PC-3 (cell line): ENCODE measurements around the gene KRT73. TPM values are rescaled to one million over a fixed set of nuclear protein-coding genes. Genes with fewer than 3 reads are reported as not detected.

ENCODE experiments used
- ATAC-seq: fragments of 200-7000 bp; cut with Tn5 transposase; 2 replicates; pipeline ENCODE4 v1.9.1; 2020; ENCODE audit warnings: mild to moderate bottlenecking, moderate library complexity
- BruUV-seq: library from RNA; stranded (reverse); fragments of 400-500 nt; replicated peaks from 2 replicates; lab custom pipeline; 2021; lab: Mats Ljungman, UMichigan
- CTCF ChIA-PET: fragments of 300-600 bp; sonication (Branson Sonifier 250); formaldehyde crosslinking; loops from one replicate; lab custom pipeline; 2022; ENCODE audit warnings: antibody characterized with exemption; lab: Charles Lee
- POLR2A ChIA-PET: fragments of 300-600 bp; sonication (Branson Sonifier 250); formaldehyde crosslinking; loops from one replicate; lab custom pipeline; 2022; ENCODE audit warnings: antibody characterized with exemption; ENCODE audit not compliant: unreplicated experiment; lab: Charles Lee
- DNase-seq: peaks from one replicate; pipeline ENCODE4 v3.0.0-alpha.2; 2015
- H2AFZ ChIP-seq: fragments of 300-600 bp; sonication (generic); 2 replicates; pipeline ENCODE4 v1.6.0; 2016; ENCODE audit warnings: antibody characterized with exemption, low read length
- H3F3A ChIP-seq: fragments of 300-600 bp; sonication (generic); one replicate; pipeline ENCODE4 v1.6.0; 2017; ENCODE audit warnings: antibody characterized with exemption, low read length, control low read depth, mild to moderate bottlenecking; ENCODE audit not compliant: unreplicated experiment
- H3K27ac ChIP-seq: fragments of 300-600 bp; sonication (generic); 2 replicates; pipeline ENCODE4 v1.5.1; 2016; ENCODE audit warnings: mild to moderate bottlenecking, low read length
- H3K27me3 ChIP-seq: fragments of 300-600 bp; sonication (generic); 2 replicates; pipeline ENCODE4 v1.6.1; 2016; ENCODE audit warnings: low read length, mixed read lengths
- H3K36me3 ChIP-seq: fragments of 300-600 bp; sonication (generic); 2 replicates; pipeline ENCODE4 v1.6.1; 2016; ENCODE audit warnings: low read depth, mixed run types, low read length, mixed read lengths
- H3K4me1 ChIP-seq: fragments of 300-600 bp; sonication (generic); 2 replicates; pipeline ENCODE4 v1.5.1; 2016; ENCODE audit warnings: low read length; ENCODE audit not compliant: insufficient read depth
- H3K4me2 ChIP-seq: fragments of 300-600 bp; sonication (generic); 2 replicates; pipeline ENCODE4 v1.6.0; 2016; ENCODE audit warnings: low read length
- H3K4me3 ChIP-seq: fragments of 300-600 bp; sonication (generic); 2 replicates; pipeline ENCODE4 v1.5.1; 2016; ENCODE audit warnings: mild to moderate bottlenecking, low read length, mixed read lengths
- H3K79me2 ChIP-seq: fragments of 300-600 bp; sonication (generic); 2 replicates; pipeline ENCODE4 v1.6.1; 2017; ENCODE audit warnings: low read length, mixed read lengths
- H3K9ac ChIP-seq: fragments of 300-600 bp; sonication (generic); 2 replicates; pipeline ENCODE4 v1.6.0; 2016; ENCODE audit warnings: mild to moderate bottlenecking, low read length
- H3K9me2 ChIP-seq: fragments of 300-600 bp; sonication (generic); replicated peaks from 2 replicates; pipeline ENCODE4 v1.6.1; 2016; ENCODE audit warnings: mixed run types, low read length, mixed read lengths
- H3K9me3 ChIP-seq: fragments of 300-600 bp; sonication (generic); 2 replicates; pipeline ENCODE4 v1.6.1; 2016; ENCODE audit warnings: low read length, mixed read lengths
- H4K20me1 ChIP-seq: fragments of 300-600 bp; sonication (generic); 2 replicates; pipeline ENCODE4 v1.6.1; 2016; ENCODE audit warnings: low read length, mixed read lengths
- EZH2 ChIP-seq: fragments of 300-600 bp; sonication (generic); IDR thresholded peaks from one replicate; pipeline ENCODE4 v1.6.1; 2017; ENCODE audit warnings: antibody characterized with exemption, mild to moderate bottlenecking, low read length; ENCODE audit not compliant: unreplicated experiment
- EZH2phosphoT487 ChIP-seq: fragments of 300-600 bp; sonication (generic); IDR thresholded peaks from 2 replicates; pipeline ENCODE4 v1.6.1; 2018; ENCODE audit warnings: mild to moderate bottlenecking, antibody characterized with exemption, low read length, borderline replicate concordance
- intact Hi-C: fragments of 100-400 bp; cut with micrococcal nuclease; formaldehyde crosslinking; loops from 2 replicates; pipeline ENCODE4 v1.9.0; 2023
- total RNA-seq: library from RNA; depleted of rRNA; stranded (reverse); fragments of >200 nt; gene quantifications from 2 replicates; pipeline ENCODE4 v1.2.3, GENCODE V29; 2014
- TF ChIP-seq, protein P1 (sequence below): fragments of 300-600 bp; sonication (generic); conservative IDR thresholded peaks from 2 replicates; pipeline ENCODE4 v1.5.1; 2017; ENCODE audit warnings: antibody characterized with exemption, low read depth, mild to moderate bottlenecking, low read length

Gene KRT73
- total RNA-seq, 1 experiment from 2014 or later: not detected

DNA sequence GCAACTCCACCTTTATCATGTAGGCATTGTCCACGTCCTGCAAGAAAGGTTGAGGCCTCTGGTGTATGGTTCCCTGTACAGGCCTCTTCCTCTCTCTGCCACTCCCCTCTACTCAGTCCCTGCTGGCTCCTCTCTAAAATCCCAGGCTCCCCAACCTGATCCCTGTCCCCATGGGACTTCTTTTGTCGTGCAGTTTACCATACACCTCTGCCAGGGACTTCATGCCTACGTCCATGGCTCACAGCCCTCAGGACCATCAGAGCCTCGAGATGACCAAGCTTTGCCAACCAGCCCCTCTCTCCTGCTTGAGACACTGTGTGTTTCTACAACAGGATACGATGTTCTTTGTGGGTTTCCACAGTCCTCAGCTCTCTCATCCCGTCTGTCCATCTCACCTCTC, 30.7 kb upstream of the KRT73 start:
- Histone ChIP-seq H3K9me2 (no peaks in the 10 kb centered on the region), H3K9ac (no peak overlapping the region), H3K27ac (no peak overlapping the region), H4K20me1 (no peaks in the 10 kb centered on the region), H3K9me3 (no peaks in the 10 kb centered on the region), H2AFZ (no peak overlapping the region), H3K4me2 (no peak overlapping the region), H3K36me3 (no peaks in the 10 kb centered on the region), H3K27me3 (peaks cover 15% of the 10 kb centered on the region), H3F3A (no peaks in the 10 kb centered on the region), H3K79me2 (no peaks in the 10 kb centered on the region), H3K4me1 (peaks cover 11% of the 10 kb centered on the region), H3K4me3 (no peak overlapping the region)
- POLR2A ChIA-PET: no interaction called here
- ATAC-seq (no peak), DNase-seq (no peak)
- no TSS peak for BruUV-seq
- TF ChIP-seq EZH2 (no peak), EZH2phosphoT487 (no peak)
- TF ChIP-seq, protein P1, sequence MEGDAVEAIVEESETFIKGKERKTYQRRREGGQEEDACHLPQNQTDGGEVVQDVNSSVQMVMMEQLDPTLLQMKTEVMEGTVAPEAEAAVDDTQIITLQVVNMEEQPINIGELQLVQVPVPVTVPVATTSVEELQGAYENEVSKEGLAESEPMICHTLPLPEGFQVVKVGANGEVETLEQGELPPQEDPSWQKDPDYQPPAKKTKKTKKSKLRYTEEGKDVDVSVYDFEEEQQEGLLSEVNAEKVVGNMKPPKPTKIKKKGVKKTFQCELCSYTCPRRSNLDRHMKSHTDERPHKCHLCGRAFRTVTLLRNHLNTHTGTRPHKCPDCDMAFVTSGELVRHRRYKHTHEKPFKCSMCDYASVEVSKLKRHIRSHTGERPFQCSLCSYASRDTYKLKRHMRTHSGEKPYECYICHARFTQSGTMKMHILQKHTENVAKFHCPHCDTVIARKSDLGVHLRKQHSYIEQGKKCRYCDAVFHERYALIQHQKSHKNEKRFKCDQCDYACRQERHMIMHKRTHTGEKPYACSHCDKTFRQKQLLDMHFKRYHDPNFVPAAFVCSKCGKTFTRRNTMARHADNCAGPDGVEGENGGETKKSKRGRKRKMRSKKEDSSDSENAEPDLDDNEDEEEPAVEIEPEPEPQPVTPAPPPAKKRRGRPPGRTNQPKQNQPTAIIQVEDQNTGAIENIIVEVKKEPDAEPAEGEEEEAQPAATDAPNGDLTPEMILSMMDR: no peak
- intact Hi-C loops: no loop called here
- CTCF ChIA-PET: no interaction called here

DNA sequence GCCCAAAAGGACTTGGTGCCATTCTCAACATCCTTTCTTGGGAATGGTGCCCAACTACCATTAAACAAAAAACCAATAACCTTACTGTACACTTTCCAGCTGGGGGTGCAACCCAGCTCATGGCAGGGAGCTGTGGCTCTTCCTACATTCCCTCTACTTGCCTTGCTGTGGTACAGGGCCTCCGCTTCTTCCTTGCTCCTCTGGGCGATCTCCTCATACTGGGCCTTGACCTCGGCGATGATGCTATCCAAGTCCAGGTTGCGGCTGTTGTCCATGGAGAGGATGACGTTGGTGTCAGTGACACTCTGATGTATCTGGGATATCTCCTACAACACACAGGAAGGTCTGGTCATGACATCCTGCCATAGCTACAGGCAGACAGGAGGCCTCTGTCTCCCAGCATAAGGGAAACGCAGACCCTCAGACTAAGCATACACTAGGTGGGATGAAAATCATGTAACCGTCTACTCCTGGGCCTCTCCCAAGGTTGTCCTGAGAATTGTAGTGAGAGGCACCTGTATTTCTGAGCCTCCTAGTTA, 29.7 kb upstream of the KRT73 start:
- Histone ChIP-seq H3K9me3 (no peaks in the 10 kb centered on the region), H3K36me3 (no peaks in the 10 kb centered on the region), H3K4me1 (peaks cover 11% of the 10 kb centered on the region), H3K4me2 (no peak overlapping the region), H3K9ac (no peak overlapping the region), H3K4me3 (no peak overlapping the region), H3K27me3 (peaks cover 24% of the 10 kb centered on the region), H3K79me2 (no peaks in the 10 kb centered on the region), H3K9me2 (no peaks in the 10 kb centered on the region), H3F3A (no peaks in the 10 kb centered on the region), H2AFZ (no peak overlapping the region), H3K27ac (no peak overlapping the region), H4K20me1 (no peaks in the 10 kb centered on the region)
- intact Hi-C loops: no loop called here
- TF ChIP-seq, protein P1: no peak
- no peak for TF ChIP-seq EZH2phosphoT487
- TF ChIP-seq EZH2: no peak
- CTCF ChIA-PET: no interaction called here
- POLR2A ChIA-PET: no interaction called here
- no TSS peak for BruUV-seq
- DNase-seq (no peak), ATAC-seq (no peak)

DNA sequence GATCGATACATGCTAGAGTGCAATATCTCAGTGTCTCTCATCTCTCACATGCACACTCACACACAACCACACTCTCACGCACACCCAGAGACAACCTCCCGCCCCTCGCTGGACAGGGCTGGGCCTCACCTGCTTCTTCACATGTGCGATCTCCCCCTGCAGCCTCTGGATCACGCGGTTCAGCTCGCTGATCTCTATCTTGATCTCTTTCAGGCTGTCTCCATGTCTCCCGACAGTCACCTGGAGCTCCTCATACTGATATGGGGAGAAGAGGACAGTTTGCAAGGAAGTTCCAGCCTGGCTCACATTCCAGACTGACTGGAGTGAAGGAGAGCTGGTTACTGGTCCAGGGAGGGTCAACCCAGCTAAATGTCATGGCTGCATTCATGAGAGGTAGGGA, 29.2 kb upstream of the KRT73 start:
- H3K9ac ChIP-seq: no peak overlapping the region
- no peak for DNase-seq
- H3F3A ChIP-seq: no peaks in the 10 kb centered on the region
- ChIA-PET POLR2A (no interaction called here), CTCF (no interaction called here)
- no peak overlapping the region for H2AFZ ChIP-seq
- intact Hi-C loops: no loop called here
- no peaks in the 10 kb centered on the region for H3K79me2 ChIP-seq
- peaks cover 26% of the 10 kb centered on the region for H3K27me3 ChIP-seq
- TF ChIP-seq EZH2phosphoT487 (no peak), EZH2 (no peak)
- TF ChIP-seq, protein P1: no peak
- ATAC-seq: no peak
- no peaks in the 10 kb centered on the region for H3K9me2 ChIP-seq
- H3K9me3 ChIP-seq: no peaks in the 10 kb centered on the region
- no peaks in the 10 kb centered on the region for H3K36me3 ChIP-seq
- no peak overlapping the region for H3K4me3 ChIP-seq
- H3K4me2 ChIP-seq: no peak overlapping the region
- H4K20me1 ChIP-seq: no peaks in the 10 kb centered on the region
- peaks cover 11% of the 10 kb centered on the region for H3K4me1 ChIP-seq
- no peak overlapping the region for H3K27ac ChIP-seq
- no TSS peak for BruUV-seq
